ENCODE results near the gene TAOK2. TPM values are rescaled to one million over a fixed set of nuclear protein-coding genes. Genes with fewer than 3 reads are reported as not detected.
A peak's percentile ranks its signal among the peaks of the same experiment; 100 is the strongest.

Gene TAOK2
- total RNA-seq, 3 donors from 2014 or later = 46.6 to 53.4 (median 50.5) TPM

DNA sequence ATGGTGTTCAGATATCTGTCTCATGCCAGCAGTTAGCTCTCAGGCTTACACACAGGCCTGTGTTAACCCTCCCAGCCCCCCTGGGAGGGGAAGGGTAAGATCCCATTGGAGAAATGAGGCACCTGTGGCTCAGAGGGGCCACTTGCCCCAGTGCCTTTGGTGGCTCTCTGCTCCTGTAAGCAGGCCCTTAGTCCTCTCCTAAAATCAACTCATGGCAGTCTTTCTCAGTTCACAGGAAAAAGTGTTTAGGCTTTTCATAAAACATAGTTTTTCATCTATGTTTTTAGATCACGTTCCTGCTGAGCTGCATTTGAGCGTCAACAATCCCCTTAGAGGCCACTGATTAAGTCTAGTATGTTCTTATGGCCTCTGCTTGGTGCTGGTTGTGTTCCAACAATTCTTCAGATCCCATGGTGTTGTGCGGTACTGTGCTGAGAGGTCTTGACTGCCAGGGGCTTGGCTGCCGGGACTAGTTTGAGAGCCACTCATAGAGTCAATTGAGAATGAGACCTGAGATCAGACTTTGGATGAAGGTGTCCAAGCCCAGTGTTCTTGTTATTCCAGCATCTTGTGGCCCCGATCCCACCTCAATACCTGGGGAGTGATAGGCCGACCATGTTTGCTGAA is 10.6 kb downstream of the TAOK2 start:
- DNase-seq (no peak), ATAC-seq (no peak)
- TF ChIP-seq, protein P1, sequence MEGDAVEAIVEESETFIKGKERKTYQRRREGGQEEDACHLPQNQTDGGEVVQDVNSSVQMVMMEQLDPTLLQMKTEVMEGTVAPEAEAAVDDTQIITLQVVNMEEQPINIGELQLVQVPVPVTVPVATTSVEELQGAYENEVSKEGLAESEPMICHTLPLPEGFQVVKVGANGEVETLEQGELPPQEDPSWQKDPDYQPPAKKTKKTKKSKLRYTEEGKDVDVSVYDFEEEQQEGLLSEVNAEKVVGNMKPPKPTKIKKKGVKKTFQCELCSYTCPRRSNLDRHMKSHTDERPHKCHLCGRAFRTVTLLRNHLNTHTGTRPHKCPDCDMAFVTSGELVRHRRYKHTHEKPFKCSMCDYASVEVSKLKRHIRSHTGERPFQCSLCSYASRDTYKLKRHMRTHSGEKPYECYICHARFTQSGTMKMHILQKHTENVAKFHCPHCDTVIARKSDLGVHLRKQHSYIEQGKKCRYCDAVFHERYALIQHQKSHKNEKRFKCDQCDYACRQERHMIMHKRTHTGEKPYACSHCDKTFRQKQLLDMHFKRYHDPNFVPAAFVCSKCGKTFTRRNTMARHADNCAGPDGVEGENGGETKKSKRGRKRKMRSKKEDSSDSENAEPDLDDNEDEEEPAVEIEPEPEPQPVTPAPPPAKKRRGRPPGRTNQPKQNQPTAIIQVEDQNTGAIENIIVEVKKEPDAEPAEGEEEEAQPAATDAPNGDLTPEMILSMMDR (IDR thresholded peaks at IDR 0.05) = no peak
- Histone ChIP-seq H3K4me1 (ENCODE audit: low read depth) (no peaks in the 10 kb centered on the region), H3K9me3 (no peaks in the 10 kb centered on the region), H3K4me3 (no peak overlapping the region), H3K36me3 (ENCODE audit: low read depth) (peaks cover 27% of the 10 kb centered on the region)
- intact Hi-C loops (cut with DNase I, micrococcal nuclease) = no loop called here

DNA sequence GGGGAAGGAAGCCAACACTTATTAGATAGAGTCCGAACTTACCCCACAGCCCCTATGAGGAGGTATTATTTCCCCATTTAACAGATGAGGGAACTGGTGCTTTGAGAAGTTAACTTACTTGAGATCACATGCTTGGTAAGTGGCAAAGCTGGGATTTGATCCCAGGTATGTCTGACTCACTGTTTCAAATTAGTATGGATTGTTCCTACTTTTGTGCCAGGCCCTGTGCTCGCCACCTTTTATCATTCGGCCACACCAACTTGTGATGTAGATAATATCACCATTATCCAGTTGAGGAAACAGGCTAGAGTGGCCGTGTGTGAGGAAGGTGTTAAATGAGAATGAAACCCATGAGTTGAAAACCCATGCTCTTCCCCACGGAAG is 11.1 kb downstream of the TAOK2 start:
- Histone ChIP-seq H3K36me3 (ENCODE audit: low read depth) (peaks cover 27% of the 10 kb centered on the region), H3K9me3 (no peaks in the 10 kb centered on the region), H3K4me1 (ENCODE audit: low read depth) (no peaks in the 10 kb centered on the region), H3K4me3 (no peak overlapping the region)
- DNase-seq (no peak), ATAC-seq (no peak)
- TF ChIP-seq, protein P1 (IDR thresholded peaks at IDR 0.05) = no peak
- intact Hi-C loops (cut with DNase I, micrococcal nuclease) = no loop called here

DNA sequence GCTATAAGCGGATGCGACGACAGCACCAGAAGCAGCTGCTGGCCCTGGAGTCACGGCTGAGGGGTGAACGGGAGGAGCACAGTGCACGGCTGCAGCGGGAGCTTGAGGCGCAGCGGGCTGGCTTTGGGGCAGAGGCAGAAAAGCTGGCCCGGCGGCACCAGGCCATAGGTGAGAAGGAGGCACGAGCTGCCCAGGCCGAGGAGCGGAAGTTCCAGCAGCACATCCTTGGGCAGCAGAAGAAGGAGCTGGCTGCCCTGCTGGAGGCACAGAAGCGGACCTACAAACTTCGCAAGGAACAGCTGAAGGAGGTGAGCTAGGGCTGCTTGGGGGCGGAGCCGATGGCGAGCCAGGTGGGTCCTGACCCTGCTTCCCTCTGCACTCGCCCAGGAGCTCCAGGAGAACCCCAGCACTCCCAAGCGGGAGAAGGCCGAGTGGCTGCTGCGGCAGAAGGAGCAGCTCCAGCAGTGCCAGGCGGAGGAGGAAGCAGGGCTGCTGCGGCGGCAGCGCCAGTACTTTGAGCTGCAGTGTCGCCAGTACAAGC is 11.7 kb downstream of the TAOK2 start:
- Histone ChIP-seq H3K4me3 (no peak overlapping the region), H3K9me3 (no peaks in the 10 kb centered on the region), H3K4me1 (ENCODE audit: low read depth) (no peaks in the 10 kb centered on the region), H3K36me3 (ENCODE audit: low read depth) (peaks cover 27% of the 10 kb centered on the region)
- peak in 1 of 3 donors; percentile 14 for DNase-seq
- no peak for ATAC-seq
- TF ChIP-seq, protein P1 (IDR thresholded peaks at IDR 0.05) = no peak
- intact Hi-C loops (cut with DNase I, micrococcal nuclease) = no loop called here

DNA sequence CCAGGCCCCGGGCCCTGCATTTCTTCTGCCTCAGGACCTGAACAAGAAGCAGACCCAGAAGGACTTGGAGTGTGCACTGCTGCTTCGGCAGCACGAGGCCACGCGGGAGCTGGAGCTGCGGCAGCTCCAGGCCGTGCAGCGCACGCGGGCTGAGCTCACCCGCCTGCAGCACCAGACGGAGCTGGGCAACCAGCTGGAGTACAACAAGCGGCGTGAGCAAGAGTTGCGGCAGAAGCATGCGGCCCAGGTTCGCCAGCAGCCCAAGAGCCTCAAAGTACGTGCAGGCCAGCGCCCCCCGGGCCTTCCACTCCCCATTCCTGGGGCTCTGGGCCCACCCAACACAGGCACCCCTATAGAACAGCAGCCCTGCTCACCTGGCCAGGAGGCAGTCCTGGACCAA is 12.6 kb downstream of the TAOK2 start:
- ATAC-seq = no peak
- Histone ChIP-seq H3K4me3 (no peak overlapping the region), H3K36me3 (ENCODE audit: low read depth) (peaks cover 27% of the 10 kb centered on the region), H3K9me3 (no peaks in the 10 kb centered on the region), H3K4me1 (ENCODE audit: low read depth) (peaks cover 3% of the 10 kb centered on the region)
- intact Hi-C loops (cut with DNase I, micrococcal nuclease) = no loop called here
- TF ChIP-seq, protein P1 (IDR thresholded peaks at IDR 0.05) = no peak
- DNase-seq = peak in 1 of 3 donors; percentile 16

DNA sequence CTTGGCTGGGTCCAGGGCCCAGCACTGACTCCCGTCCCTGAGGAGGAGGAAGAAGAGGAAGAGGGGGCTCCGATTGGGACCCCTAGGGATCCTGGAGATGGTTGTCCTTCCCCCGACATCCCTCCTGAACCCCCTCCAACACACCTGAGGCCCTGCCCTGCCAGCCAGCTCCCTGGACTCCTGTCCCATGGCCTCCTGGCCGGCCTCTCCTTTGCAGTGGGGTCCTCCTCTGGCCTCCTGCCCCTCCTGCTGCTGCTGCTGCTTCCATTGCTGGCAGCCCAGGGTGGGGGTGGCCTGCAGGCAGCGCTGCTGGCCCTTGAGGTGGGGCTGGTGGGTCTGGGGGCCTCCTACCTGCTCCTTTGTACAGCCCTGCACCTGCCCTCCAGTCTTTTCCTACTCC is 13.3 kb downstream of the TAOK2 start:
- ATAC-seq (no peak), DNase-seq (peak in 1 of 3 donors; percentile 15)
- Histone ChIP-seq H3K4me1 (ENCODE audit: low read depth) (peaks cover 3% of the 10 kb centered on the region), H3K36me3 (ENCODE audit: low read depth) (peaks cover 27% of the 10 kb centered on the region), H3K4me3 (no peak overlapping the region), H3K9me3 (no peaks in the 10 kb centered on the region)
- TF ChIP-seq, protein P1 (IDR thresholded peaks at IDR 0.05) = no peak
- intact Hi-C loops (cut with DNase I, micrococcal nuclease) = no loop called here
